ENCODE results near the gene IGFN1.

The IGFN1 gene

DNA sequence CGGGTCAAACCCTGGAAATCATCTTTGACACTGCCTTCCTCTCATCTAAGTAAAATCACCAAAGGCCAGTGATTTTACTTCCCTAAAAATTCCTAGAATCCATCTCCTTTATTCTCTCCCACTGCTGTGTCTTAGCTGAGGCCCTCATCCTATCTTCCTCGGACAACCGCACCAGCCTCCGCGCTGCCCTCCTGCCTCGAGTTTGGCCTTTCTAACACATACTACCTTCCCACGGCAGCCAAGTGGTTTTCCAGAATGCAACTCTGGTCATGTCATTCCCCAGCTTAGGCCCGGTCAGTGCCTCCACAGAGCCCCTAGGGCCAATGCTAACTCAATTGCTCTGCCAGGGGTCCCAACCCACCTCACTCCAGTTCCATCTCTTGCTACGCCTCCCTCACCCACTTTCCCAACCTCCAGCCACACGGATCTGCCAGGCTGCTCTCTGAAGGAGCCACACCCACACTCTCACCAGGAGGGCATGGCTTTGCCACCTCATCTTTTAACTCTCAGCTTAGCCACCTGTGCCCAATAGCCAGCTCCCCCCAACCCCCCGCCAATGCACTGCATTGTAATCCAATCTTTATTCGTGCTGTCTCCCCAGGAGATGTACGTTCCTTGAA is 43.1 kb upstream of the IGFN1 start:
- Mint-ChIP-seq H3K4me1 (peaks cover 19% of the 10 kb centered on the region), H3K9me3 (no peaks in the 10 kb centered on the region)

DNA sequence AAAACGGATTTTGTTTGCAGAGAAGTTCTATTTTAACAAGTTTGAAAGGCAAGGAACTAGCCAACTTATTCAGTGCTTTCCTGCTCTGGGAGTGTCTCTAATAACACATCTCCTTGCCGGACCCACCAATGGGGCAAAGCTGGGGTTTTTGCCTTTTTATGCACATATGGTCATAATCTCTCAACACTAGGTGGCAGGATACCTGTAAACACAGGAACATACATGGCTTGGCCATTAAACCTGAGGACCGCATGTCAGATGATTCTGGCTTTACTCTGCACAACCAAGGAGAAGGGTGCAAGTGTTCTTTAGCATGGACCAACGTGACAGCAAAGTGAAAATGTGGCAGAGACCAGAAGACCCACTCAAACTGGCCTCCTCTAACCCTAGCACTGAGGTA is 41.2 kb upstream of the IGFN1 start:
- Mint-ChIP-seq H3K36me3 (ENCODE audit: low read depth) (peaks cover 69% of the 10 kb centered on the region), H3K27me3 (ENCODE audit: low read depth) (no peaks in the 10 kb centered on the region), H3K27ac (no peak overlapping the region), H3K9me3 (no peaks in the 10 kb centered on the region), H3K4me1 (peaks cover 22% of the 10 kb centered on the region), H3K4me3 (peak overlapping the region in 2 of 3 experiments; percentile 28 to 67)
- peak; percentile 40 to 58 (median 42) for TF ChIP-seq CTCF (IDR thresholded peaks at IDR 0.05; ENCODE audit: unreplicated experiment in 3 of 3)

More for the DNA sequence above, 43.1 kb upstream of the IGFN1 start:
- no peak overlapping the region for H3K4me3 Mint-ChIP-seq
- no peak for TF ChIP-seq CTCF (IDR thresholded peaks at IDR 0.05; ENCODE audit: unreplicated experiment in 3 of 3)
- H3K27me3 Mint-ChIP-seq (ENCODE audit: low read depth) = no peaks in the 10 kb centered on the region
- no peak overlapping the region for H3K27ac Mint-ChIP-seq
- peaks cover 85% of the 10 kb centered on the region for H3K36me3 Mint-ChIP-seq (ENCODE audit: low read depth)

DNA sequence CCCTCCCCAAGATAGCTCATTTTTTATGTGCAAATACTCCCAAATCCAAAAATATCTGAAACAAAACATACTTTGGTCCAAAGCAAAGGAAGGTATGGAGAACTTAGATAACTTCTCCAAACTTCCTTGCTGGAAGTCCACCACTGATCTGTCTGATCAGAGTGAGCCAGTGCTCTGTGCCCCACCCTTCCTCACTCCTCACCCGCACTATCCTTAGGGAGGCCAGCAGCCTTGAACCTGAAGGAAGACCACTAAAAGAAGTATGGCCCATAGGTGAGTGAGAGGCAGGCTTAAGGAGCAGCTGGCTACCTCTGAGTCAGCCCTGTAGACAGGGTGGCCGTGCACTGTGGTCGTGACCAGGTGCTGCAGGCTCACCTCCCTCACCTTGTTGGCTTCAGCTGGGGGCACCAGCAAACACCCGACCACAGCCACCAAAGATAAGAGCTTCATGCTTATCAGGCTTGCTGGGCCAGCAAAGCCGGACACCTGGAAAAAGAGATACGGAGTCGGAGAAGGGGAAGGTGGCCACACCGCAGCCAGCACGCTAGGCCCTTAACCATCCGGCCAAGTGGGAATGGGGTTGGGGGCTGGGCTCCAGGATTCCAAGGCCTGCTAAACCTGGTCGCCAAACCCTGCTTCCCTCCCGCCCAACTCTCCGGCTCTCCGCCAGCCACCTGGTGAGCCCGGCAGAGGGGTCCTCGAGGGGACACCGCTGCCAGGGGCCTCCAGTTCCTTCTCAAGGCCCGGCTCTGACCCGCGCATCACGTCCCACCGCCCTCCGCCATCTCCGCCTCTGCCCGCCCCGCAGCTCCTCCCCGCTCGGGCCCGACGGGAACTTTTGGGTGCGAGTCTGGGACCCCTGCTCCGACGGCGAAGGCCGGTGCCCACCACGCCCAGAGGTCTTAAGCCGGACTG is 36.9 kb upstream of the IGFN1 start:
- no peak for TF ChIP-seq CTCF (IDR thresholded peaks at IDR 0.05; ENCODE audit: unreplicated experiment in 3 of 3)
- Mint-ChIP-seq H3K27me3 (ENCODE audit: low read depth) (peaks cover 3% of the 10 kb centered on the region), H3K4me1 (peaks cover 43% of the 10 kb centered on the region), H3K4me3 (peak overlapping the region; percentile 88 to 93 (median 88)), H3K27ac (peak overlapping the region; percentile 90 to 98 (median 95)), H3K36me3 (ENCODE audit: low read depth) (peaks cover 32% of the 10 kb centered on the region), H3K9me3 (no peaks in the 10 kb centered on the region)

- Mint-ChIP-seq H3K4me1 (peaks cover 39% of the 10 kb centered on the region), H3K27me3 (ENCODE audit: low read depth) (peaks cover 3% of the 10 kb centered on the region), H3K4me3 (peak within 1 kb of the TSS; percentile 88 to 93 (median 88)), H3K36me3 (ENCODE audit: low read depth) (peaks cover 24% of the 10 kb centered on the region), H3K27ac (peak within 1 kb of the TSS; percentile 90 to 98 (median 95)), H3K9me3 (no peaks in the 10 kb centered on the region)
- TF ChIP-seq CTCF (IDR thresholded peaks at IDR 0.05; ENCODE audit: unreplicated experiment in 3 of 3) = no peak
Measured at GRCh38 chr1:201154389-201155165, 36.0 kb upstream of the IGFN1 start, which contains the start of gene TMEM9. Gene TMEM9 (minus strand): TSS chr1:201154474. CDS start chr1:201153923, 551 bp downstream.

DNA sequence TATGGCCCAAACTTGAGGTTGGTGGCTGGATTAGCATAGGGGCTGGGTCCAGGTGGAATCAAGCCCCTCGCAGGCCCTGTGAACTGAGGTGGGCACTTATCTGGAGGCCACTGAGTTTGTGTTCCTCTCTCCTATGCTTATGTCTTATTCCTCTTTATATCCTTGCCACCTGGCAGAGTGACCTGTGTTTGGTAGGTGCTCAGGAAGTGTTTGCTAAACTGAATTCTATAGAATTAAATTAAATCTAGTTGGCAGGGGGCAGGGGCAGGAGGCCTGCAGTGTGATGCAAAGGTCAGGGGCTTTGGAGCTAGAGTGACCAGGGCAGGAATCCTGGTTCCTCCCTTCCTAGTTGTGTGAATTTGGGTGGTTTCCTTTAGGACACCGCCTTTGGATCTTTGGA is 35.3 kb upstream of the IGFN1 start:
- H3K27me3 Mint-ChIP-seq (ENCODE audit: low read depth) = peaks cover 3% of the 10 kb centered on the region
- no peak overlapping the region for H3K27ac Mint-ChIP-seq
- H3K4me3 Mint-ChIP-seq = peak overlapping the region in 1 of 3 experiments; percentile 19
- H3K36me3 Mint-ChIP-seq (ENCODE audit: low read depth) = peaks cover 21% of the 10 kb centered on the region
- H3K9me3 Mint-ChIP-seq = no peaks in the 10 kb centered on the region
- TF ChIP-seq CTCF (IDR thresholded peaks at IDR 0.05; ENCODE audit: unreplicated experiment in 3 of 3) = no peak
- peaks cover 39% of the 10 kb centered on the region for H3K4me1 Mint-ChIP-seq

Data from nephron (organoid).